Uterus (tissue), 4 donors: ENCODE results near the gene SPOCD1. TPM values are rescaled to one million over a fixed set of nuclear protein-coding genes. Genes with fewer than 3 reads are reported as not detected.

Experiments
- DNase-seq, 2 donors: peaks; one replicate each; pipeline ENCODE4 v3.0.0-alpha.2; 2019 to 2020
- H3K27ac ChIP-seq, 2 donors: fragments of 200-600 bp; sonication (generic); 1 replicate in 1 of 2; 2 replicates in 1 of 2; pipeline ENCODE4 v1.5.1; 2016 to 2018
- H3K27me3 ChIP-seq, 2 donors: fragments of 200-600 bp; sonication (generic); one replicate each; pipeline ENCODE4 v1.5.1; 2018 to 2019; ENCODE audit warnings: control low read depth in 1 of 2
- H3K36me3 ChIP-seq, 2 donors: fragments of 200-600 bp; sonication (generic); one replicate each; pipeline ENCODE4 v1.5.1; 2019; ENCODE audit warnings: control low read depth in 1 of 2
- H3K4me1 ChIP-seq, 2 donors: fragments of 200-600 bp; sonication (generic); one replicate each; pipeline ENCODE4 v1.5.1; 2018 to 2019; ENCODE audit warnings: control low read depth in 1 of 2
- H3K4me3 ChIP-seq, 2 donors: fragments of 200-600 bp; sonication (generic); 1 replicate in 1 of 2; 2 replicates in 1 of 2; pipeline ENCODE4 v1.5.1; 2018 to 2019; ENCODE audit warnings: mild to moderate bottlenecking in 1 of 2
- H3K9me3 ChIP-seq, 2 donors: fragments of 200-600 bp; sonication (generic); one replicate each; pipeline ENCODE4 v1.5.1; 2019; ENCODE audit warnings: control low read depth in 1 of 2
- POLR2A ChIP-seq, 2 donors: fragments of 450-650 bp; IDR thresholded peaks; one replicate each; pipeline ENCODE4 v1.6.1; 2016; ENCODE audit warnings: antibody characterized with exemption in 2 of 2, mild to moderate bottlenecking in 1 of 2, moderate library complexity in 1 of 2
- intact Hi-C: fragments of 100-400 bp; cut with DNase I; formaldehyde crosslinking; loops from one replicate; pipeline ENCODE4 v1.15.1; 2023; ENCODE audit warnings: low total_unique reads
- total RNA-seq, 4 donors: library from RNA; depleted of rRNA in 3 of 4; stranded (reverse); fragments of >200 nt in 3 of 4; gene quantifications; one replicate each; pipeline versions ENCODE4 v1.1.0 to v1.2.4, GENCODE V29; 2014 to 2023
- TF ChIP-seq, protein P1 (sequence below), 4 experiments: fragments of 200-600 bp in 2 of 4; fragments of 450-650 bp in 2 of 4; sonication (generic) in 2 of 4; IDR thresholded peaks; one replicate each; pipeline ENCODE4 v1.5.1; 2016 to 2019; ENCODE audit warnings: antibody characterized with exemption in 4 of 4, mild to moderate bottlenecking in 2 of 4, moderate library complexity in 1 of 4
- donor health status: DM: yes; HTN: yes; CAD: no.

Gene SPOCD1
- total RNA-seq, 4 donors from 2014 or later = 1.2 to 1.5 TPM; not detected in 2

DNA sequence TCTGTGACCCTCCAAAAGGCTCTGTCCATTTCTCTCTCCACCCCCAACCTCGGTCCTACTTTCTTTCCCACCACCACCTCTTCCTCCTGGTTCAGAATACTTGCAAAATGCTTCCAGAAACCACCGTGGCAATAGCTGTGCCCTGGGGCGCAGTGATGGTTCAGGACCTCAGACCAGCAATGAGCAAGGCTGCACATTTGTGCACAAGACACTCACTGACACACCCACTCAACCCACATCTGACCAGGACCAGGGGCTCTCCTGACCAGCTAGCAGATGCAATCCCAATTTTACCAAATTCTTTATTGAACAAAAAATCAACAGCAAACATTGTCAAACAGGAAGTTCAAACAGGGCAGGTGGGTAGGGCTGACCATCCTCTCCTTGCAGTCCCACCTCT is 25.7 kb downstream of the SPOCD1 start:
- no peaks in the 10 kb centered on the region for H3K27me3 ChIP-seq
- no peak overlapping the region for H3K4me3 ChIP-seq
- intact Hi-C loops = no loop called here
- no peak overlapping the region for H3K27ac ChIP-seq
- no peaks in the 10 kb centered on the region for H3K4me1 ChIP-seq
- H3K36me3 ChIP-seq = no peaks in the 10 kb centered on the region
- H3K9me3 ChIP-seq = no peaks in the 10 kb centered on the region
- no peak for TF ChIP-seq POLR2A (IDR thresholded peaks at IDR 0.05)
- TF ChIP-seq, protein P1, sequence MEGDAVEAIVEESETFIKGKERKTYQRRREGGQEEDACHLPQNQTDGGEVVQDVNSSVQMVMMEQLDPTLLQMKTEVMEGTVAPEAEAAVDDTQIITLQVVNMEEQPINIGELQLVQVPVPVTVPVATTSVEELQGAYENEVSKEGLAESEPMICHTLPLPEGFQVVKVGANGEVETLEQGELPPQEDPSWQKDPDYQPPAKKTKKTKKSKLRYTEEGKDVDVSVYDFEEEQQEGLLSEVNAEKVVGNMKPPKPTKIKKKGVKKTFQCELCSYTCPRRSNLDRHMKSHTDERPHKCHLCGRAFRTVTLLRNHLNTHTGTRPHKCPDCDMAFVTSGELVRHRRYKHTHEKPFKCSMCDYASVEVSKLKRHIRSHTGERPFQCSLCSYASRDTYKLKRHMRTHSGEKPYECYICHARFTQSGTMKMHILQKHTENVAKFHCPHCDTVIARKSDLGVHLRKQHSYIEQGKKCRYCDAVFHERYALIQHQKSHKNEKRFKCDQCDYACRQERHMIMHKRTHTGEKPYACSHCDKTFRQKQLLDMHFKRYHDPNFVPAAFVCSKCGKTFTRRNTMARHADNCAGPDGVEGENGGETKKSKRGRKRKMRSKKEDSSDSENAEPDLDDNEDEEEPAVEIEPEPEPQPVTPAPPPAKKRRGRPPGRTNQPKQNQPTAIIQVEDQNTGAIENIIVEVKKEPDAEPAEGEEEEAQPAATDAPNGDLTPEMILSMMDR (IDR thresholded peaks at IDR 0.05) = no peak
- DNase-seq = peak in 1 of 2 donors; percentile 10

DNA sequence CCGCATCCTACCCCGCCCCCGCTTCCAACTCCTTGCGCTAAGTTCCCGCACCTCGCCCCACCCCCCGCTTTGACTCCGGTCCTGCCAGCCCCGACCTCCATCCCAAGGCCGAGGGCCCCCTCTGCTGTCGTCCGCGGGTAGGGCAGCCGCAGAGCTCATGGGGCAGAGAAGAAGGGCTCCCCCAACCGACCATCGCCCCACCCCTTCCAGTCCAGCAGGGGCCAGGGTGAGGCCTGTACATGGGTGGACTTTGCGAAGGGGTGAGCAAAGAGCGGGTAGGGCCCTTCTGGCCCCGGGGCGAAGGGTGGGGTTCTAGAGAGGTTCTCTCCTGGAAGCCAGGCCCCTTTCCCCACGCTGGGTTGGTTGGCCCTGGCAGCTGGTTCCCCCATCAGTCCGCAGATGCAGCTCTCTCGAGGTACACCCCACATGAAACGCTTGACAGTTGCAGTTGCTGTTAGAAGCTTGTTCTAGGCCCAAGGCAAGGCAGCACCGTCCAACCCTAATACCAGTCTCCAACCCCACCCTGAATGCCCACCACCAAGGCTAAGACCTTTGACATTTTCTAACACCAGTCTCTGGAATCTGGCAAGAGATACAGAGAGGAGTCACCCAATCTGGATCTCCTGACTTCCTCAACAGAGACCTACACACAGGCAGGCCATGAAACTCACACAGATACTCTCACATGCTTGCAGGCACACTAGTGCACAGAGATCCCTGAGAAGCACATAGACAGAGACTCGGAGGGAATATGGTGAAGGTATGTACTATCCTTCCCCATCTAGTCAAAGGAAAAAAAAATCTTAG is 26.4 kb downstream of the SPOCD1 start:
- Histone ChIP-seq H3K4me3 (peak overlapping the region; percentile 54 to 57), H3K27me3 (no peaks in the 10 kb centered on the region), H3K36me3 (no peaks in the 10 kb centered on the region), H3K9me3 (no peaks in the 10 kb centered on the region), H3K4me1 (no peaks in the 10 kb centered on the region), H3K27ac (peak overlapping the region; percentile 80 to 87)
- peak; percentile 96 for DNase-seq
- TF ChIP-seq POLR2A (IDR thresholded peaks at IDR 0.05) = no peak
- TF ChIP-seq, protein P1 (IDR thresholded peaks at IDR 0.05) = peak; percentile 95 to 99 (median 99)
- intact Hi-C loops = loop anchor here (5.0 kb wide), 1 partner anchor 122 kb away; no protein-coding TSS in a partner anchor

DNA sequence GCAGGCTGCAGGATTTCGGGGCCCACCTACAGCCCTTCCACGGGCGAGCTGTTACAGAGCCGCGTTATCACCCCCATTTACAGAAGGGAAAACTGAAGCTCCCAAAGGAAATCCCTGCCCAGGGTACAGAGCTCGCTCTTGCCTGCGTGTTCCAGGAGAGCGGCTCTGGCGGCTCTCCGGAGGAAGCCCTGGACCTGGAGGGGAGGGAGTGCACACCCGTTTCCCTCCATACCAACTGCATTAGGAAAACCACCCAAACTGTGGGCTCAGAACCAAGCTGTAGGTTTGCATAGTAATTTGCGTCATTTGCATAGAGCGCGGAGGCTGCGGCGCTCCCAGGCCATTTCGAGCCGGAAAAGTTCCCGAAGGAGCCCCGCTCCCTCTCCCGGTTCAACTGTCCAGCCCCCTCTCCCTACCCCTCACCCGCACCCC is 27.0 kb downstream of the SPOCD1 start:
- no peaks in the 10 kb centered on the region for H3K9me3 ChIP-seq
- no peaks in the 10 kb centered on the region for H3K4me1 ChIP-seq
- H3K4me3 ChIP-seq = peak overlapping the region; percentile 54 to 57
- no peaks in the 10 kb centered on the region for H3K27me3 ChIP-seq
- no peaks in the 10 kb centered on the region for H3K36me3 ChIP-seq
- H3K27ac ChIP-seq = peak overlapping the region; percentile 80 to 87
- TF ChIP-seq POLR2A (IDR thresholded peaks at IDR 0.05) = no peak
- TF ChIP-seq, protein P1 (IDR thresholded peaks at IDR 0.05) = no peak
- intact Hi-C loops = loop anchor here (5.0 kb wide), 1 partner anchor 122 kb away; no protein-coding TSS in a partner anchor
- DNase-seq = no peak

DNA sequence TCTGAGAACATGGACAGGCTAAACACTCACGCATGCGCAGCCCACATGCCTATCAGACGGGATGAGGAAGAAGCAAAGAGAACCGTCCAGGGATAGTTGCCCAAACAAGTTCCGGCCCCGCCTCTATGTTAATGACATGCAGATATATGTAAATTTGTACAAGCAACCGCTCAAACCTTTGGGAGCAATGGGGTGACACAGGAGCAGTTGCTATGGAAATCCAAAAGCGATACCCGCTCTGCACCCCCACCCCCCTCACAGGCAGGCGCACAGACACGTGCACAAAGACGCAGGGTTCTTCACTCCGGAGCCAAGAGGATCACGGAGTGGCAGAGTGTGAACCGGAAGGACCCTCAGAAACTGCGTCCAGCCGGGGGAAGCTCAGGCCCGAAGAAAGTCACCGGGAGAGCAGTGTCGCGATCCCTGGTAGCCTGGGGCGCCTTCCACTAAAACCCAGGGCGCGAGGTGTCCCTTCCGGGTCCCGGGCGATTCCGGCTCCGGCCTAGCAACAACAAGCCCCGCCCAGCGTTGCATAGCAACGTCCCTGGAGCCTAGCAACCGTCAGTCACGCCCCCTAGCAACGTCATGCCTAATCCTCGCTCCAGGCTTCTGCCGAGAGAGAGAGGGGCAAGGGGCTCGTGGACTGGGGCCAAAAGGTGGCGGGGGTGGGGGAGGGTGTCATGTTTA is 27.5 kb downstream of the SPOCD1 start:
- peak overlapping the region; percentile 54 to 57 for H3K4me3 ChIP-seq
- peak overlapping the region; percentile 80 to 87 for H3K27ac ChIP-seq
- TF ChIP-seq, protein P1 (IDR thresholded peaks at IDR 0.05) = no peak
- peak in 1 of 2 donors; percentile 24 for TF ChIP-seq POLR2A (IDR thresholded peaks at IDR 0.05)
- no peaks in the 10 kb centered on the region for H3K4me1 ChIP-seq
- H3K36me3 ChIP-seq = no peaks in the 10 kb centered on the region
- DNase-seq = peak; percentile 91 to 95
- H3K27me3 ChIP-seq = no peaks in the 10 kb centered on the region
- intact Hi-C loops = loop anchor here (5.0 kb wide), 1 partner anchor 121 kb away; no protein-coding TSS in a partner anchor
- no peaks in the 10 kb centered on the region for H3K9me3 ChIP-seq

DNA sequence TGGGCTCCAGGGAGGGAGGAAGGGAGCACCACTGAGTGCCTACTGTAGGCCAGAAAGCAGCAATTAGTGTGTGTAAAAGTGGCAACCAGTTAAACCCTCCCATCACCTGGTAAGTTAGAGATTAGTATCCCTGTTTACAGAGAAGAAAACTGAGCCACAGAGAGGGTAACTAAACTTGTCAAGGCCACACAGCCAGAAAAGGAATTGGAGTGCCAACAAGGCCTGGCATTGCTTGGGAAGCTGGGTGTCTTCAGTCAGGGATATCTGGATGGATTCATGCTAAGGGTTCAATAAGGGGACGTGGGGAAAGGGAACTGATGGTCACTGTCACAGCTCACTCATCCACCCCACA is 28.1 kb downstream of the SPOCD1 start:
- Histone ChIP-seq H3K9me3 (no peaks in the 10 kb centered on the region), H3K4me1 (no peaks in the 10 kb centered on the region), H3K27ac (peak overlapping the region; percentile 80 to 87), H3K36me3 (no peaks in the 10 kb centered on the region), H3K4me3 (no peak overlapping the region), H3K27me3 (no peaks in the 10 kb centered on the region)
- TF ChIP-seq, protein P1 (IDR thresholded peaks at IDR 0.05) = no peak
- no peak for TF ChIP-seq POLR2A (IDR thresholded peaks at IDR 0.05)
- no peak for DNase-seq
- intact Hi-C loops = loop anchor here (5.0 kb wide), 1 partner anchor 120 kb away; no protein-coding TSS in a partner anchor
